Fibroblast of peridontal ligament (primary cell): ENCODE data around the gene RMND1.
"Not testable (repeated sequence)": the region's sequence is repeated elsewhere in the genome, so short reads cannot be mapped to it uniquely, and the experiment has no call there.

Source experiments
- DNase-seq: peaks from one replicate; pipeline ENCODE4 v3.0.0-alpha.2; 2010; ENCODE audit errors: extremely low read depth

Gene RMND1

GRCh38 chr6:151387175-151387970 lies 64.6 kb downstream of the RMND1 start:
- peak; percentile 70 for DNase-seq

- DNase-seq = no peak
These were observed 66.7 kb downstream of the RMND1 start for GRCh38 chr6:151385177-151385576.

GRCh38 chr6:151384151-151384550 lies 67.8 kb downstream of the RMND1 start:
- DNase-seq = no peak

GRCh38 chr6:151382631-151383030 lies 69.3 kb downstream of the RMND1 start:
- DNase-seq = not testable (repeated sequence)

- DNase-seq = no peak
These were observed 70.2 kb downstream of the RMND1 start for GRCh38 chr6:151381722-151382121.

GRCh38 chr6:151380848-151381205 lies 71.1 kb downstream of the RMND1 start:
- DNase-seq = no peak

- peak; percentile 38 for DNase-seq
These were observed 71.7 kb downstream of the RMND1 start for GRCh38 chr6:151379933-151380847.

GRCh38 chr6:151377095-151377494 lies 74.8 kb downstream of the RMND1 start:
- no peak for DNase-seq

GRCh38 chr6:151376440-151376839 lies 75.5 kb downstream of the RMND1 start:
- no peak for DNase-seq

- DNase-seq = no peak
These were observed 76.1 kb downstream of the RMND1 start for GRCh38 chr6:151375833-151376232.

- no peak for DNase-seq
These were observed 77.8 kb downstream of the RMND1 start for GRCh38 chr6:151374036-151374683.

GRCh38 chr6:151372164-151372563 lies 79.8 kb downstream of the RMND1 start:
- no peak for DNase-seq

GRCh38 chr6:151370509-151371078 lies 81.3 kb downstream of the RMND1 start:
- DNase-seq = peak; percentile 51

GRCh38 chr6:151365233-151365632 lies 86.7 kb downstream of the RMND1 start:
- no peak for DNase-seq

- no peak for DNase-seq
These were observed 92.4 kb downstream of the RMND1 start for GRCh38 chr6:151359486-151359885.

GRCh38 chr6:151358475-151358874 lies 93.5 kb downstream of the RMND1 start:
- no peak for DNase-seq

GRCh38 chr6:151357758-151358436 lies 94.0 kb downstream of the RMND1 start:
- no peak for DNase-seq

- not testable (repeated sequence) for DNase-seq
These were observed 94.9 kb downstream of the RMND1 start for GRCh38 chr6:151356983-151357382.
